HG03469 (cell line): ENCODE measurements around the gene DOCK2.

Source experiments
- ATAC-seq: cut with Tn5 transposase; IDR thresholded peaks from one replicate; pipeline ENCODE4 v1.9.1; 2021; ENCODE audit warnings: mild to moderate bottlenecking, moderate library complexity, moderate number of reproducible peaks; ENCODE audit not compliant: unreplicated experiment

The DOCK2 gene

DNA sequence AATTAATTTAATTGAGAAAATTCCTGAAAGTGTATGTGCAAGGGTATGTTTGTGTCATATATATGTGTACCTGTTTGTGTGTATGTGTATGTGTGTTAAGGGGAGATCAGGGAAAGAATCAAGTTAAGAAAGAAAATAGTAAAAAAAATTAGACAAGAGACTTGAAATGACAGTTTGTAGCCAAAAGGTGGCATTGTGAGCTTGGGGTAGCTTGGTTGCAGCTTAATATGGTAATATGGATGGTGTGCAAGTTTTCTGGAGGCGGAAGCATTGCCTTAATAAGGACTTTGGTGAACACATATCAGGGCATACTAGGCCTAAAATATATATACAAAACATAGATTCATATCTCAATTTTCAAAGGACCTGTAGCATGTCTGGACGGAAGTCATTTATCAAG lies 213.3 kb downstream of the DOCK2 start:
- no peak for ATAC-seq

DNA sequence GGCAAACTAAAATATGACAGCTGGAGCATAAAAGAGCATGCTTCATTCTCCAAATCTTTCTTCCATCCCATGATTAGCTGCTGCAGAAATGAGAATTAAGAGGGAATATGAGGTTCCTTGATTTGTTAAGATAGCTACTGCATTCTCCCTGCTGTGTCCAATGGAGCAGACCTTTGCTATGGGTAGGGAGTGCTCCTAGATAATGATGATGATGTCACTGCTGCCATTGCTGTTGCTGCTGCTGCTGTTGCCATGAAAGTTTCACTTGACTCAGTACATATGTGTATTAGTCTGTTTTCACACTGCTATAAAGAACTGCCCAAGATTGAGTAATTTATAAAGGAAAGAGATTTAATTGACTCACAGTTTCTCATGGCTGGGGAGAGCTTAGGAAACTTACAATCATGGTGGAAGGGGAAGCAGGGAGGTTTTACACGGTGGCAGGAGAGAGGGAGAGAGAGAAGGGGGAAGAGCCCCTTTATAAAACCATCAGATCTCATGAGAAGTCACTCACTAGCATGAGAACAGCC lies 214.3 kb downstream of the DOCK2 start:
- ATAC-seq, result no peak

DNA sequence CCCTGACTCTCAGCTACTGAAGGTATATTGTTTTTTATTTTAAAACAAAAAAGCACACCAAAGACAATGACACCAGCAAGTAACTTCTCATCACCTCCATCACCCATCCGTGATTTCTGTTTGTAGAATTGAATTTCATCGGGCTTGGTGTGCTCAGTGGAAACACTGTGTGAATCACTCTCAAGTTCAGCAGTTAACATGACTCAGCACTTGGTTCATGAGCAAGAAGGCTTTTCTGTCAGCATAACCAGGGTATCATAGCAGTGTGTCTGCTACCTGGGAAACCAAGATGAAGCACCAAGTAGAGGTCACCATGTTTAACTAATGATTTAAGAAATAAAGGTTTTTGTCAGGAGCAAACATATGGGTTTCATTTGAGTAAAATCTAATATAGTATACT lies 219.5 kb downstream of the DOCK2 start:
- no peak for ATAC-seq

DNA sequence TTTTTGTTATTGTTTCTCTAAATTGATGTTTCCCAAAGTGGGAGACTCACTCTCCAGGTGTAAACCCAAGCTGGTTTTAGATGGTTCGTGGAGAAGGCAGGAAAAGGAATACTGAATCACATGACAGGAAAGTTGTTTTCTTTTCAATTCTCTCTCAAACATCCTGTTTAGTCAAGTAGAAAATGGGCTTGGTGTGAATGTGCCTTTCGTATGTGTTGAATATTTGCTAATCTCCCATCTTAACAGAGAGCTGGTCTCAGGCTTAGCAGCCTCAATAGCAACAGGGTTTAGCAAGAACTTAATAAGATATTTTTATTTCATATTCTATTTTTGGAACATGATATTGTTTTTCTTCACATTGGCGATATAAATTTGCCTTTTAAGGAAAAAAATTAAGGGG lies 223.5 kb downstream of the DOCK2 start:
- ATAC-seq, result no peak

DNA sequence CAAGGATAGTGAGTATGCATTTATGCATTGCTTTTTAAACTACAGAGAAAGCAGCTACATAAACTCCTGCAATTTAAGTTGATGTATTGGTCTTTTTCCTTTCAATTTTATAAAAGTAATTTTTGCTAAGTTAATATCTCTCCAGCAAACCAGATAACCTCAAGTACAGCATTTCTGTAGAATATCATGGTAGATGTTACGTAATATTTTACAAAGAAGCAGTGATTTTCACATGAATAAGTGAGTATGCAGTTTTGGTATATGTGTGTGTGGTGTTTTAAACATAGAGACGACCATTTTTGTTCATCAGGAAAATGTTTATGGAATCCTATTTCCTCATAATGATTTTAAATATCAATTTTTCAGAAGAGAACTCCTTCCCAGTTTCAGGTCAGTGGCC lies 224.4 kb downstream of the DOCK2 start:
- ATAC-seq, result no peak

DNA sequence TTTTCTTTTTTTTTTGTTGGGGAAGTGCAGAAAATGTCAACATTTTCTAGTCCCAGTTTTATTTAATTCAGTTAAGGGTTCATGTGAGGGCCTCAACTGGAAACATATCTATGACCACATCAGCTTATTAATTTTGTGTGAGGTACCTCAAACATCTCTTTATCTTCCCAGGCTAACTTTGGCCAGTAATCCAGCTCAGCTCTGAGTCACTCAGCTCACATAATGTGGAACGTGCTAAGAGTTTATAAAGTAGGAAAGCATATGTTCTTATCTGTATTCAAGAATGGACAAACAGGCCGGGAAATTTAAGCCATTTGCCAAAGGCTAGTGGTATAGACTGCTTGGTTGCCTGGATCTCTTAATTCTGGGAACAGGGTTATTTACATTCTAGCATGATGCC lies 224.9 kb downstream of the DOCK2 start:
- ATAC-seq, result no peak

DNA sequence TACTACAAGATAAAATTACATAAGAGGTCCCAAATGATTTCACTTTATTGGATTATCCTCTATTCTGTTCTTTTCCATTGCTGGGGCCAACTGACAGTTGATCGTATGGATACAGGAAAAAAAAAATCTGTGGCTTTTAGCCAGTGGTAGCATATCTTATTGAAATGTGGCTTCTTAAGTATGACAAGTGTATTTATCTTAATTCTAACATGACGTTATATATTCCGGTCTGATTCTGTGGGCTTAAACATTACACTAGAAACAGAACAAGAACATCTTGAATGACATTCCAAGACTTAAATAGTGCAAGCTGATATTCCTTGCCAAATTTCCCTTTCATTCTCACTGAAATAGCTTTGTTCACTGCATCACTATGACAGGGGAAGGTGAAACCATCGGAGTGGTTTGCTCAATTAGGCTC lies 225.3 kb downstream of the DOCK2 start:
- no peak for ATAC-seq

DNA sequence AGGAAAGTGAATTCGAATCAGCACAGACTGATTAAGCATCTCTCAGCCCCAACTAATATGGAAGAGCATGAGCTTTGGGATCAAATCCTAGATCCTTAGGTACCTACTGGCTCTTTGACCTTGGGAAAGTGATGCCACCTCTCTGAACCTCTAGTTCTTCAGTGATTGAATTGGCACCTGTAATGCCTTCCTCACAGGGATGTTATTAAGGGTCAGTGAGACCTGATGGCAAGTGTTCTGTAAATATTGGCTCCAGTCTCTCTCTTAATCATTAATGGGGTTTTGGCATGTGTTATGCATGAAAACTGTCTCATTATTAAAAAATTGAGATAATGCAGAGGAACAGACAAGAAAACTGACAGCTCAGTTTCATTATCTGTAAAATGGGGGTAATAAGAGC lies 227.4 kb downstream of the DOCK2 start:
- ATAC-seq, result no peak

DNA sequence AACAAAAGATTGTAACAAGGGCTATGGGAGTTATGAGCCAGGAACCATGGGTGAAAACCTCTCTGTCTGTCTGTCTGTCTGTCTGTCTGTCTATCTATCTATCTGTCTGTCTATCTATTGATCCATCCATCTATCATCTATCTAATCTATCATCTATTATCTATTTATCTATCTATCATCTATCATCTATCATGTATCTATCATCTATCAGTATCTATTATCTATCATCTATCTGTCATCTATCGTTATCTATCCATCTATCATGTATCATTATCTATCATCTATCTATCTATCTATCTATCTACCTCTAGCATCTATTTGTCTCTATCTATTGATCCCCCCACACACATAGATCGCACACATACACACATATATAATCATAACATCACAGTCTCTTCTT lies 230.3 kb downstream of the DOCK2 start:
- no peak for ATAC-seq

DNA sequence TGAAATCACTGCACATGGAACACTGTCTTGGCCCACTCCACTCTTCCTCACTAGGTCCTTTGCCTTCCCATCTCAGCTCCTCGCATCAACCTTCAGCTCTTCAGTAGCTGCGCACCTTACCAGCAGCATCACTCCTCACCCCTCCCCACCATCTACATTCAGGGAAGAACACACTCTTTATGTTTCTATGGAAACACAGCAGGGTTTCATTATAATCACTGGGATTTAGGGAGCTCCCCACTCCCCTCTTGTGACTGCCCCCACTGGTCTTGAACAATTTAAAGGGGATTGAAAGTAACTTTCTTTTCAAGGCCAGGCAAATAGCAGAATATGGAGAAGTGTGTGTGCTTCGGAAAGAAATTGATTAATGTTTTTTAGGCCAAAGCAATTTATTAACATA lies 232.0 kb downstream of the DOCK2 start:
- no peak for ATAC-seq

DNA sequence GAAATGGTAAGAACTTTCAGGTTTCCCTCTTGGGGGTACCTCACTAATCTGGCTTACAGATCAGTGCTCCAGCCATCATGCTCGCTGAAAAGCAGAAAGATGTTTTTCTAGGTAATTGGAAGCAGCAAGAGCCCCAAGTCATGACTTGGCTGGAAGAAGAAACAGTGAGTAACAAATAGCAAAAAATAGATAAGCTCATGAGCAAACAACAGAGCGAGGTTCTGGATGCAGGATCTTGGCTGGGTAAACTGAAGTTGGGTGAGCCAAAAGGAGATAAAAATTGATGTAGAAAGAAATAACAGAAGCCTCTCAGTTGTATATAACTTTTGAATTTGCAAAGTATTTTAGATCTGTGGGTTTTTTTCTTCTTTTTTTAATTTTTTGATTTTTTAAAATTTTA lies 233.1 kb downstream of the DOCK2 start:
- ATAC-seq, result no peak

DNA sequence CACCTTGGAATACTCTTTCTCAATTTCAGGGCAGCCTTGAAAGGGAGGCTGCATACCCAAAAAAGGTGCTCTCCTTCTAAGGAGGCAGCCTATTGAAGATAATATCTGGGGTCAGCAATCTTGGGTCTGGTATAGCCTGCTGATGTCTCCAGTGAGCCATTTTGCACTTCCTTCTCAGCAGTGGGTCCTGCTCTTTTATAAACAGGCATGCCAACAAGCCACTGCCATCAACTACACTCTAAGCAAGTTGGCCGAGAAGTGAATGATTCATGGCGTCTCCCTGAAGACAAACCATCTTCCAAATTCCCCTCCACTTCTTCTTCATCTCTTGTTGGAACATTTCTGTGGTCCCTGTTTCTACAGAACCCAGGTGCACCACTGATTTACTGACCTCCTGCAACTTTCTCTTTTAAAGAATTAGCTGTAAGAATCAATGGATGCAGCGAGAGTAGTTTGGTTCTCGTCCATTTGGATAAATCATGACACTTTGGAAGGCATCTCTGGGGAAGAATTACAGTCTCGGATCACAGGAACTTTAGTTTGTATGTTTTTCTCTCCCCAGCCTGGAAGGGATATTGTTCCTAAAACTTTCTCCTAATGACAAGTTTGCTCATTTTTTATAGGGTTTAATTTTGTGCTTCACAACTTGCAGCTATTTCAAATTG lies 234.9 kb downstream of the DOCK2 start:
- no peak for ATAC-seq

DNA sequence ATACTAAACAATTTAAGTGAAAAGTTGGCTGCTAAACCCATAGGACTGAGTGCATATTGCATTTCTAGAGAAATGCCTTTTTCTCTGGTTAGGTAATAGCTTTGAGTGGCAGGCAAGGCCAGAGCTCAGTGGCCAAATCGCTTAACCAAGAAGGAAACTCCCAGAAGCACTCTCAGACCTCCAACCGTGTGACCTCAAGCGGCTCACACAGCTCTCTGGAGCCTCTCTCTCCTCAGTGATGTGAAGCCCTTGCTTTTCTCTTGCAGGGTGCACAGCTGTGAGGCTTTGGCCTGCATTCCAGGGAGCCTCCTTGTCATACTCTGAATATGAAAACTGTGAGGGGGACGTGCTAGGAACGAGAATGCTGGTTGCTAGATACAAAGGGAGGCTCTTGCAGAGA lies 236.6 kb downstream of the DOCK2 start:
- no peak for ATAC-seq

DNA sequence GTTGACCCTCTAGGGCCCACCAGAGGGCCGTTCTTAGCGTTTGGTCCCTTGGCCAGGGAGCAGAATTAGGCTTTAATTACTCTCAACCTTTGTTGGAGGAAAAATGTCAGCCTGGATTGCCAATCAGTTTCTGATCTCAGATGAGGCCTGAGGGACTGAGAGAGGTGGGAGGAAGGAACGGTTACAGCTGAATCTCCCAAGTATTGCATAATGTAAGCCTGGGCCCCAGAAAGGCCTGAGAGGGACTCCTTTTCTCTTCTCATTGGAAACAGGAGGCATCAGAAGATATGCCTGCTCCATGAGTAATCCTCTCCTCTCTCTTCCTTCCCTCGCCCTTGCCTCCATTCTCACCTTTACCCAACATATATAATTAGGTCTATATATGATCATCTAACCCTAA lies 237.5 kb downstream of the DOCK2 start:
- ATAC-seq, result no peak

DNA sequence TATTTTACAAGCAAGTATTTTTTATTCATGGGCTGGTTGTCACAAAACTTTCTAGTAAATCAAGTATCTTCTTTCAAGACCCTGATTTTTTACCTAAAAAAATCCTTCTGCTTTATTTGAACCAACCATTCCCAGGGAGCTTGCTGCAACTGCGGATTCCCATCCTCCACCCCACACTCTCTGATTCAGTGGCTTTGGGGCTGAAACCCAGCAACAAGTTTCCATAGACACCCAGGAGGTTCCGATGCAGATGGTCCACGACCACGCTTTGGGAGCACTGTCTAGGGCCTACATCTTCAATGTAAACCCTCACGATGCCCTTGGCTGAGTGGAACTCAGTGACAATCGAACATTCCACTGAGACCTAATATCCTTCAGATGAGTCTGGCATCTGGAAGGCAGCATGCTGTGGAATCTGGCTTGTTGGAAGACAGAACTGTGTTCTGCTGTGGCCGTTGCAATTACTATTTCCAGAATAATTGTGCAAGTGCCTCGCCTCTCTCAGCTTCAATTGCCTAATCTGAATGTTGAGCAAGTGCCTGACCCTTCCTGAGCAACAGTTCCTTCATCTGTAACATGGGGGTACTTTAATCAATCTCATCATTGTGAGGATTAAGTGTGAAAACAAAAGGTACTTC lies 238.1 kb downstream of the DOCK2 start:
- ATAC-seq, result no peak

DNA sequence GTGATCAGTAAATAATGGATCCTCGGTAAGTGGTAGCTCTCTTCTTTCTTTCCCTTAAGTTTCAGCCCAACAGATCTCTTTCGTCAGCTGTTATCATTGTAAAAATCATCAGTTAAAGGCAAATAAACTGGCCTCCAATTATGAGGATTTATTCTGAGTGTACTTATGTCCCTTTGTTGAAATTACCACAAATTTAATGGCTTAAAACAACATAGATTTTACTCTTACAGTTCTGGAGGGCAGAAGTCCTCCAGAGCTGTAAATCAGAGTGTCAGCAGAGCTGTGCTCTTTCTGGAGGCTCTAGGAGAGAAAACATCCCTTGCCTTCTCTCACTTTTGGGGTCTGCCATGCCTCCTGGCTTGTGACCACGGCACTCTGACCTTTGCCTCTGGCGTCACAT lies 238.7 kb downstream of the DOCK2 start:
- no peak for ATAC-seq

DNA sequence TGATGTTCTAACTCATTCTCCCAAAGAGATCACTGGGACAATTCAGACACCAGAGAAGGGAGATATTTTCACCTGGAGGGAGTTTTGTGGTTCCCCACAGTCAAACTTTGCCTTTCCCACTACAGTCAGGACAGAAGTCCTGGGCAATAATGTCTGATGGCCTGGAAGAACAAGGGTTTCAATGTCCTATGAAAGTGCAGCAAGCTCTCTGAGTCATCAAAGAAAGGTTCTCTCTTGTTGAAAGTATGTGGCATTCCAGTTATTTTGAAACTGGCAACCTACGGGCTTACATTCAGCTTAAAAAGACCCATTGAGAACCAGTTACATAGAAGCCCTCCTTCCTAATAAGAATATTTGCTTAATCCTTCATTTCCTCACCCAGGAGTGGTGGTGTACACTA lies 239.3 kb downstream of the DOCK2 start:
- ATAC-seq, result no peak

DNA sequence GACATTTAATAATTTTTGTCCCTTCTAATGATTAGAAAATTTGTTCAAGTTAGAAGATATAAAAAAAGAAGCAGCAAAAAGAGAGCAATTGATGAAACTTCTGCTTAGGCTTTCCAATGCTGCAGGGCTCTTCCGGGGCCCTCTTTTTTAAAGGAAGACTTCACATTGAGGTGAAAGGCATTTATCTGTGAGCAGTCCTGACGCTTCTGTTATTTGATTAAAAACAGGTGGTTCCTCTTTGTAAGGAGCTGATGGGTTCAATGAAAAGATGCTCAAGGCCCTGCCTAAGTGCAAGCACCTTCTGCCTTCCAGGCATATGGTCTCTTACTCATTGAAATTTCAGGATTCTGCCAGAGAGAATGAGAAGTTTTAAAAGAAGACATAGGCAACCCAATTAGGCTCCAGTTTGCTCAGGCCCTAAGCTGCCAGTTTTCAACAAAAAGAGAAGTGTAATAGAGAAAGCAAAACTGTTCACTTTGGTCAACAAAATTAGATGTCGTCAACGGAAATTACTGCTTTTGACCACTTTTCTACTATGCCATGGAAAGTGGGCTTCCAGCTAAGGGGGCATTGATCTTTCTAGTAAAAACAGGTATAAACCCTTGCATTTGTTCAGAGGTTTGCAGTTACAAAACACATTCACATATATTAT lies 243.1 kb downstream of the DOCK2 start:
- ATAC-seq, result no peak

DNA sequence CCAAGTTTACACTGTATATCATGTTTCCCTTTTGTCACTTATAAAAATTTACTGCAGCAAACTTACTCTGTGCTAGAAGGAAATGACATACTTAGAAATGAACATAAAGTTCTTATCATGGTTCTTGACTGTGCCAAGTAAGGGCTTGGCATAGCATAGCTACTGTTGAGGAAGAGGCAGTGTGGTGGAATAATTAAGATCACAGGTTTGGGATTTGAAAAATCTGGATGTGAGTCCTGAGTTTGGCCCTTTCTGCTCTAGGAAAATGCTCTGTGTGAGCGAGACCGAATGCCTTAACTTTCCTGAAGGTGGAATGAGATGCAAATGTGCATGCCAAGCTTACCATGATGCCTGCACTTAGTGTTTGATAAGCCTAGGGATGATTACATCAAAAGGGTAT lies 243.7 kb downstream of the DOCK2 start:
- no peak for ATAC-seq

DNA sequence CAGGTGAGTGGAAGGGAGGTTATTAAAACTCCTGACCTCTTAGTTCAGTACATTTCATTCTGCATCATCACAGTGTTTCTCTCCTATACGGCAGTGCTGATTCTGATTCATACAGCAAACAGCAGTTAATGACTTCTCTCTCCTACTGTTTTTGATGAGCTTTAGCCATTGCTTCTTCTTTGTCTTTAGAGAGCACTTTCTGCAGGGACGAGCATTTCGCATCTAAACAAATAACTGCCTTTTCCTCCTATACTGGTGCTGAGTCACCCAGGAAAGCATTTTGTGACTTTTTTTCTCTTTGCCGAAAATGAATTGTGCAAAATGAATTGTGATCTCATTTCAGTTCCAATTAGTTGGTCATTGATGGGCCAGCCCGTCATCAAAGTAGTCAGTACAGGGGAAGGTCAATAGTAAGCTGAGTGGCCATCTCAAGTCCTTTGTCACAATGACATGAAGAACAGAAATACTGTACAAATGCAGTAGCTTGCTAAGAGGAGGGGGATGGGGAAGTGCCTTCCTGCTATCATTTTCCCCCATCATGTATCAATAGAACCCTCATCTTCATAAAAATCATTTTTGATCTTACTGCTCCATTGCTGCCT lies 244.7 kb downstream of the DOCK2 start:
- ATAC-seq, result no peak

DNA sequence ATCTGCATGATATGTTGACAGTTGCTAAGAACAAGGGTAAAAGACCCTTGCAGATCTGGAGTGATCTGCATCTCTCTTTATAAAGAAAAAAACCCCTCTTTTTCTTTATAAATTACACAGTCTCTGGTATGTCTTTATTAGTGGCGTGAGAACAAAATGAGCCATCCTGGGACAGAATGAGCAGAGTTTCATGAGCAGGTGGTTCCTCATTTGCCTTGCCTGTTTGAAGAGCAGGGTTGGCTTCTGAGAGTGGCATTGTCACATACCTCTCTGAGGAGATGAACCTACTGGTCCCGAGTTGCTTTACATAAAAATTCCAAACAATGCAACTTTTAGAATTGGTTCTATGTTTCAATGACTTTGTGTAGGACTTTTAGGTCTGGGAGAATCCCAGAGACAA lies 249.0 kb downstream of the DOCK2 start:
- ATAC-seq, result no peak

DNA sequence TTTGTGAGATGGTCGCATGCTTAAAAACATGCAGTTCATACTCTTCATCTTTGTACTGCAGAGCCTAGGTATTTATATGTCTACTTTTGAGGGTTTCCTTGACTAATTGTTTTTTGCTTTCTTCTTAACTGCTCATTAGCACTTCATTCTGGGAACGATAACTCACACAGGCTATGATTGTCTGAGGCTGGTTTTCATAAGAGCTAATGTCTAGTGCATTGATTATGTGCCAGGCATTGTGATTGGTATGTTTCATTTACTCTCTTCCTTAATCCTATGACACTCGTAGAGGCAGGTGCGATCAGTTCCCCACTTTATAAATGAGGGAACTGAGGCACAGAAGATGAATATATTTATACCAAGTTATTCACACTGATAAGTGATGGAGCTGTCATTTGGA lies 249.6 kb downstream of the DOCK2 start:
- ATAC-seq, result no peak
